Right forelimb (tissue), 1 donor: ENCODE data around the gene SLC12A4.
"Not testable (repeated sequence)": the region's sequence is repeated elsewhere in the genome, so short reads cannot be mapped to it uniquely, and the experiment has no call there.

Experiments
- DNase-seq: peaks from one replicate; pipeline ENCODE4 v3.0.0-alpha.2; 2018

Gene SLC12A4

DNA sequence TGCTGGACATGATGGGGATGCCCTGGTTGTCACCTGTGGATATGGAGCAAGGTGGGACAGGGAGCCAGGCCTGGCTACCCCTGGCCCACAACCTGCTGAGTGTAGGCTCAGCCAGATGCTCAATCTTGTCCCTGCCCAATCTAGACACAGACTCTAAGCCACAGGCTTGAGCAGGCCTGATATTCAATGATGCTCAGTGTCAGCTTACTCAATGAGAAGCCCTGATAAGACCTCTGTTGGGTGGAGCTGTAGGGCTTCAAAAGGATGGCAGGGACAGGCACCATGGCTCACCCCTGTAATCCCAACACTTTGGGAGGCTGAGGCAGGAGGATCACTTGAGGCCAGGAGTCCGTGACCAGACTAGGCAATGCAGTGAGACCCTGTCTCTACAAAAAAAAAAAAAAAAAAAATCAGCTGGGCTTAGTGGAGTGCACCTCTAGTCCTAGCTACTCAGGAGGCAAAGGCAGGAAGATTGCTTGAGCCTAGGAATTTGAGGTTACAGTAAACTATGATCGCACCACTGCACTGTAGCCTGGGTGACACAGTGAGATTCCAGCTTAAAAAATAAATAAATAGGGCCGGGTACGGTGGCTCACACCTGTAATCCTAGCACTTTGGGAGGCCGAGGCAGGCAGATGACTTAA, 27.9 kb downstream of the SLC12A4 start:
- DNase-seq: no peak

DNA sequence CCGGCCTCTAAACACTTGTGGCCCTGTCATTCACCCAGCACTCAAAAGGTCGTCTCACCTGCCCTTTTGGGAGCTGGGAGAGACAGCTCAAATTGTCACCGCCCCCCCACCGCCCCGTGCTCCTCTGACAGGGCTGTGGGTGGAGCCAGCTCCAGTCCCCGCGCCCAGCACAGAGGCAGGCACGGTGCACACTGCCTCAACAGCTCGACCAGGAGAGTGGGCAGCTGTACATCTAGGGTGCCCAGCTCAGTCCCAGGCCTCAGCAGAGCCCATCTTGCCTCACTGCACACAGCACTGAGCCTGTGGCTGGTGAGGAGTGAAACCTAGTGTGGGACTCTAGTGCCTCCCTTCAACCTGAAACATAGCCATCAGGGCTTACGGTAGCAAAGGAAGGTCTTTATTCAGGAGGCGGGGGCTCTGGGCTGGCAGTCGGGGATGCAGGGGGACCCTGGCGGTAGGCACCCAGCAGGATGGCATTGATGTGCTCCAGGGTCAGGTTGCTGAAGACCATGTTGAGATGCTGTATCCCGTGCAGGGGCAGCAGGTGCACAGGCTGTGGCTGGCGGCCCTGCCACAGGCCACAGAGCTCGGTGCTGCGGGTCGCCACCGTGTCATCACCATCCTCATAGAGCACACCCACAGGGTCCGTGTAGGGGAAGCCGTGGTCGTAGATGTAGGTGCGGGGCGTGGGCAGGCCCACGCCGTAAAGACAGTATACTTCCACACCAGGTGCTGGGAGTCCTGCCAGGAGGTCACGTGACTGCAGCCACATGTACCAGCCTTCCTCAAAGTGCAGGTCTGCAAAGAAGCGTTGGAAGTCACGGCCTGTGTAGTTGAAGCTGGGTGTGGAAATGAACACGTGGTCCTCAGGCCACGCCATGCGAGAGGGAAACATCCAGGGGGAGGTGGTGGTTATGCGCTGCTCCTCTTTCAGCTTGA, 28.7 kb downstream of the SLC12A4 start:
- no peak for DNase-seq

DNA sequence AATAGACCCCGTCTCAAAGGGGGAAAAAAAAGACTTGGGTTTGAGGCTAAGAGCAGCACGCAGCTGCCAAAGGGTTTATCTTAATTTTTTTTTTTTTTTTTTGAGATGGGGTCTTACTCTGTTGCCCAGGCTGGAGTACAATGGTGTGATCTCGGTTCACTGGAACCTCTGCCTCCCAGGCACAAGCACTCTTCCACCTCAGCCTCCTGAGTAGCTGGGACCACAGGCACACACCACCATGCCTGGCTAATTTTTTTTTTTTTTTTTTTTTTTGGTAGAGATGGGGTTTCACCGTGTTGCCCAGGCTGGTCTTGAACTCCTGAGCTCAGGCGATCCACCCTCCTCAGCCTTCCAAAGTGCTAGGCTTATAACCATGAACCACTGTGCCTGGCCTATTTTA, 30.7 kb downstream of the SLC12A4 start:
- not testable (repeated sequence) for DNase-seq

DNA sequence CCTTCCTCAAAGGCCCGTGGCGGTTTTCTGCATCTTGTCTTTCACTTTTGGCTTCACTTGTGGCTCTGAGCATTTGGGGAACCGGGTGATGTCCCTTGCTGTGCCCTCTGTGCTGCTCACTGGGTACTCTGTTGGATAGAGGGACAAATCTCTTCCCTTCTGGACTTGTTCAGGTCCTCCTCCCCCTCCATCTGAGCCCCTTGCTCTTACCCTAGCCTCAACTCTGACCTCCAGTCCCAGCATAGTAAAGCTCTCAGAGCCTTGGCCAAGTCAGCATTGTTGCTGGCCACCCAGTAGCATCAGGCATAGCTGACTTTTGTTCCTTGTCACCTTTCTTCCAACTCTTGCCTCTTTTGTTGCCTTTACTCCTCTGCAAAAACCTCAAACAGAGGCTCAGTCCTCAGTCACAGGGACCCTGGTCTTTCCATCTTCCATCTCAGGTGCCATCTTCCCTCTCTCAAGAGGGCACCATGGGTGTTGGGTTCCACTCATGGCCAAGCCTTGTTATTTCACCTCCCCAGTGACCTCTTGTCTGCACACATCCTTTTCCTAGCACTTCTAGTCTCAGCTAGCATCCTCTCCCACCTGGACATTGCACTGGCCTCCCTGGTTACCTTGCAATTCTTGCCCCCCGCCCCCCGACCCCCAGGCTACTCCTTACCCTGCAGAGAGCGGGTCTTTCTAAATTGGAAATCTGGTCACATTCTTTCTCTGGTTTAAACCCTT, 31.4 kb downstream of the SLC12A4 start:
- DNase-seq: no peak

DNA sequence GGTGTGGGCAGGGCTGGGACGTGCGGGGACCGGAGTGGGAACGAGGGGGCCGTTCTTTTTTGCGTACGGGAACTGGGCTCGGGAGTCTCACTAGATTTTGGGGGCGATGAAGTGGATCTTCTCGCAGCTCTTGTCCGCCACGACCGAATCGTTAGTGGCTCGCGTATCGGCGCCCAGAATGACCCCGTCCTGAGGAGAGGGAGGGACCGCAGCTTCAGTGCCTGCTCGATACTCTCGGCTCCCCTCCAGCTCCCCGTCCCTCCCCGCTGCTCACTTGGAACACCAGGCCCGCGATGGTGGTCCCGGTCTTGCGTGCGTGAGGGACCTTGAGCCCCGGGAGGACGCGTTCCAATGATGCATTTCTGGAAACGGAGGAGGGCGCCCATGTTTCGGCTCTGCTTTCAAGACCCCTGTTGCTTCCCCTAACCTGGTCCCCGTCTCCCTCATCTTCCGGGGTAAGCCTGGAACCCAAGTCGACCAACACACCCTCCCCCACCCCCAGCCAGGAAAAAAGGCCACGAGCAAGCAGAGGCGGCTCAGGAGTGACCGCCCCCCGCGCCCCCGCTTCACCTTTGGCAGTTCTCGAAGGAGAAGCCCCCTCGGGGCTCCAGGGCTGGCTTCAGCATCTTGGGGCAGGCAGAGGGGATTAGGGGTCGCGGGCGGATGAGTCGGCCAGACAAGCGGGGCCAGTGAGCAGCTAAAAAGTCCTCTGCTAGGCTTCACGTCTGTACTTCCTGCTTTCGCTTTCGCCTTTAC, 32.1 kb downstream of the SLC12A4 start, which contains the start of gene PSMB10:
TSS of gene PSMB10 (minus strand) at position 727 of the 756 bp plus-strand sequence. CDS start at position 626, 101 bp downstream.
- DNase-seq: peak; percentile 75

DNA sequence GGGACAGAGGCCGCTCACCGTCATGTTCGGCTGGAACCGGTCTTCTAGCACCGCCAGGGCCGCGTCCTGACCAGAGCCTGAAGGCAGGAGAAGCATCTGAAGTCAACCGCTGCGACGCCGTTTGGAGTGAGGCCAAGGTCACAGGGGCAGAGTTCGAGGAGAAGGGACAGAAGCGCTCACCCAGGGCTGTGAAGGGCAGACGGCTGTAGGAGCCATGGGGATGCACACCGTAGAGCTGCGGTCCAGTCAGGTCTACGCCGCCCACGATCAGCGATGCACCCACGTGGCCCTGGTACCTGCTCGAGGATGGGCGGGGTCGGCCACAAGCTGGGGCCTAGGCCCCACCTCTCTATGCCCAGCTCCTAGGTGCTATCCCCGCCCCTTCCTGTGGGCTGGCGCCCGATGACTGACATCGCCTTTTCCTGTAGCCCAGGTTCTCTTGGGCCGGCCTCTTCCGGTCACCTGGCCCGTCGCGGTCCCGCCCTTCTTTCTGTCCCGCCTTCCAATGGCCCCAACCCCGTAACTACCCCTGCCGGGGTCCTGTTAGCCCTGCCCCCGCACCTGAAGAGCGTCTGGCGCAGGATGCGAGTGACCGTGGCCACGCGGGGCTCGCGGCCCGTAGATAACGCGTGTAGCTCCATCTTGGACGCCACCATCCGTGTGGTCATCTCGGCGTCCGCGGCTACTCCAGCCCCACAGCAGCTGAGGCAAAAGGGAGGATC, 32.9 kb downstream of the SLC12A4 start:
- DNase-seq: peak; percentile 90

DNA sequence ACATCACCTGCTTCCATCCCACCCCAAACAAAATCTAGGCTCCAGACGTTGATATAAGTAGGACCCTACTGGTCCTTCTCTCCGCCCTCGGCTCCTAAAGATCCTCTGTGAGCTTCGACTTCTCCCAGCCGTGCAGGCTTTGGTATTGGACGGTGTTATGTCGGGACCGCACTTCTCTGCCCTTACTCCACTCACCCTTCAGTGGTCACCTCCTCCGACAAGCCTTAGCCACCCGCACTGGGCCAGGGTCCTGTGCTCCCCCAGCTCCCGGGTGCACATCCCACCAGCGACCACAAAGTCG, 33.4 kb downstream of the SLC12A4 start:
- DNase-seq: no peak

DNA sequence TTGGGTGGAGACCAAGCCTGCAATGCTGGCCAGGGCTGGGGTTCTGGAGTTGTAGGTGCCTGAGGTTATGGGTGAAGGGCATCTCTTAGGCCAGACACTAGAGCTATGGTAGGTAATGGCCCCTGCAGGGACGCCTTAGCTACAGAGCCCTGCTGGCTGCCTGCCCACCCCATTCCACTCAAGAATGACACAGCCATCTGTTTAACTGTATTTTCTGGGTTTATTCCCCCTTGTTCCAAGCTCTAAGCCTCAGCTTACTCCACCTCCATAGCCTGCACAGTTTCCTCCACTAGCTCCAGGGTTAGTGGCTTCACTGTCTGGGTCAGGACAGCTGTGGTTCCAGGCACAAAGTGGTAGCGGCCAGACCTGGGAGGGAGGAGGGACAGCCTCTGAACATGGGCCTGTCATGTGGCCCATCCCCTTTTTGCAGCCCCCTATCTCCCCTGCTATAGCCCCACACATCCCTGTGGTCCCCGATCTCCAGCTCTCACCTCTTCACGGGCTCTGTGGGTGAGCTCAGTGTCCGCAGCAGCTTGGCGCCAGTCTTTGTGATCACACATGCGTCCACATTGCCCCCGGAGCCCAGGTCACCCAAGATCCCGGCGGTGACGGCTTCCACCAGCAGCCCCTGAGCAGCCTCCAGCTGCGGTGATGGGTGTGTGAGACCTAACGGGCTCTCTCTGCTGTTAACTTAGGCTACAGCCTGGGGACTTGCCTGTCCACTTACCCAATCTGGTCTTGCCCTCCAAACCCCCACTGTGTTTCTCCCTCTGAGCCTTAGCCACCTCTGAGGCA, 33.9 kb downstream of the SLC12A4 start:
- no peak for DNase-seq

DNA sequence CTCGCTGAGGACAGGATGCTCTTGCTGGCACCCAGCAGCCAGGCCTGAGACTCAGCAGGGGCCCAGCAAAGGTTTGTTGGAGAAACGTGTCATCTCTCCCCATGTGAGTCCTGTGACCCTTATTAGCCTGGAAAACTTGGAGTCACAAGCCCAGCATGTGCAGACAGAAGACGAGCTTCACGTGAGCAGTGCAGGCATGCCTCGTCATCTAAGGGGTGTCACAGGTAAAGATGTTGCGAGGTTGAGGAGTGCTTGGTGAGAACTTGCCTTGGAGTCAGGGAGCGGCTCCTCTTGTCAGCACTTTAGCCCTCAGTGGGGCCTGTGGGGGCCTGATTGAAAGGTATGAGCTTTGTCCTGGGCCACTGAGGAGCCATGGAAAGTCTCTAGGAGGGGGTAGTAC, 34.6 kb downstream of the SLC12A4 start:
- DNase-seq: peak; percentile 37

DNA sequence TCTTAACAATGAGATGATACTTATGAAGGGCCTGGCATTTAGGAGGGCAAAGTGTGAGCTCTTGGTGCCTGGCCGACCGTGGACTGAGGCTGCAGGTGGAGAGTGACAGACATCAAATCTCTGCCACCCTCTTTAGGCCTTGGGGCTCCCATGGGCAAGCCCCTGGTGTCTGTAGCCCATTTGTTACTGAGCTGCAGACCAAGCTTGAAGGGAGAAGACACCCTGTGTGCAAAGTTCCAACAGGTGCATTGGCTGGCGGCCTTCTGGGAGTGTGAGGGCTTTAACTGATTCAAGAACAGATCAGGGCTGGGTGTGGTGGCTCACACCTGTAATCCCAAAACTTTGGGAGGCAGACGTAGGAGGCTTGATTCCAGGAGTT, 36.0 kb downstream of the SLC12A4 start:
- DNase-seq: peak; percentile 42

DNA sequence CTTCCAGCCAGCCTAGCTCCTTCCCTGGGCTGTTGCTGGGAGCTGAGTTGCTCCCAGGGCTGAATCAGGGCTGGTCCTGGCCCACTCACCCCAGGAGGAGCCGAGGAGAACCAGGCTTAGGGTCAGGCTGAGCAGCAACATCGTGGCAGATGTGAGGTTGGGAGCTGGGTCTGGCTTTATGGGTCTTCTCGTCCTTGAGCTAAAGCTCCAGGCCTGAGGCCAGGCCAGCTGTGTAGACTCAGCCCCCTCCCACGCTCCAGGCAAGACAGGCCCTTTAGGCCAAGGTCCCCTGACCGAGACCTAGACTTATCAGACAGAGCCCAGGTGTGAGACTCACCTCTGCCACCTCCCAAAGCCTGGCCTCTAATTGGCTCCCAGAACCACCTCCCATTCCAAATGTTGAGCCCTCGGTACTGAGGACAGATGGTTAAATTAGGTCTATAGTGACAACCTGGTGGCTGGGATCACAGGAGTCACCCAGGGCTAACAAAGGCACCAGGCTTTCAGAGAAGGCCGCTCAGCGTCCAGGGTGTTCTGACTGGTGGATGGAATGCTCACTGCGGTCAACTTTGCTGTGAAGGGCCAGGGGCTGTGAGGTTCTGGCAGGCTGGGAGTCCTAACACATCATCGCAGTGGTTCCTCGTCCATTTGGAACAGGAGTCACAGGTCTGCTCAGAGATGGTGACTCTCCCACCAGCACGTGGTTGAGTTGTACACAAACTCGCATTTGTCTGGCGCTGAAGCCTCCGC, 36.5 kb downstream of the SLC12A4 start, which contains the start of gene CTRL:
TSS of gene CTRL (minus strand) at position 151 of the 750 bp plus-strand sequence. CDS start at position 141, 10 bp downstream.
- DNase-seq: no peak

DNA sequence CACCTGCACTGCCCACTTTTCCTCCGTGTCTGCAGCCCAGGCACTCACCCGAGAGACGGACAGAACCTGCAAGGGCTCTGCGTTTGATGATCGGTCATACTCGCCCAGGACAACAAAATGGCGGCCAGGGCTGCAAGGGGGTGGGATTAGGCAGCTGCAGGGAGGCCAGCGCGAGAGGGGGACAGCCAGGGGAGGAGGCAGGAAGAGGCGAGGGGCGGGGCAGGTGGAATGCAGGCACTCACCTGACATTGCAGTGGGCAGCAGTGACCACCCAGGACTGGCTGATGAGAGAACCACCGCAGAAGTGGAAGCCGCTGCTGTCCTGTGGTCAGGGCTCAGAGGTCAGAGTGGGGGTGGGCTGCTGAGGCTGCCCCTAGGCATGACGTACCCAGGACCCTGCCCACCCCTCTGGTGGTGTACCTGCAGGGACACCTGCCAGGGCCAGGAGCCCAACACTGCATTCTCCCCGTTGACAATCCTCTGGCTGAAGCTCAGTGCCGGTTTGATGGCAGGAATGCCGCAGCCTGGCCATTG, 37.7 kb downstream of the SLC12A4 start:
- DNase-seq: no peak

DNA sequence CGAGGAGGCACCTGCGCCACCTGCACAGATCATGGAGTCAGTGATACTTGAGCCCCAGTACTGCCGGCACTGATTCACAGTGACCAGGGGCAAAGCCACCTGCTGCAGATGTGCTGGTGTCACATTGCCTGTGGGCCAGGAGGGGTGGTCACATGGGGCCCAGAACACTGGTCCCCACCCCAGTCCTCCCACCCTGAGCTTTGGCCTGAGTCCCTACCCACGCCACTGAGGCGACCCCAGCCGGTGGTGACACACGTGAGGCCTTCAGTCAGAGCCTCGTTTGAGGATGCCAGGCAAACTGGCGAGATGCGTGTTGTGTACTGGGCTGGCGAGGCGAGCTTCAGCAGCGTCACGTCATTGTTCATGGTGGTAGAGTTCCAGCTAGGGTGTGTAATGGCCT, 38.2 kb downstream of the SLC12A4 start:
- DNase-seq: no peak

DNA sequence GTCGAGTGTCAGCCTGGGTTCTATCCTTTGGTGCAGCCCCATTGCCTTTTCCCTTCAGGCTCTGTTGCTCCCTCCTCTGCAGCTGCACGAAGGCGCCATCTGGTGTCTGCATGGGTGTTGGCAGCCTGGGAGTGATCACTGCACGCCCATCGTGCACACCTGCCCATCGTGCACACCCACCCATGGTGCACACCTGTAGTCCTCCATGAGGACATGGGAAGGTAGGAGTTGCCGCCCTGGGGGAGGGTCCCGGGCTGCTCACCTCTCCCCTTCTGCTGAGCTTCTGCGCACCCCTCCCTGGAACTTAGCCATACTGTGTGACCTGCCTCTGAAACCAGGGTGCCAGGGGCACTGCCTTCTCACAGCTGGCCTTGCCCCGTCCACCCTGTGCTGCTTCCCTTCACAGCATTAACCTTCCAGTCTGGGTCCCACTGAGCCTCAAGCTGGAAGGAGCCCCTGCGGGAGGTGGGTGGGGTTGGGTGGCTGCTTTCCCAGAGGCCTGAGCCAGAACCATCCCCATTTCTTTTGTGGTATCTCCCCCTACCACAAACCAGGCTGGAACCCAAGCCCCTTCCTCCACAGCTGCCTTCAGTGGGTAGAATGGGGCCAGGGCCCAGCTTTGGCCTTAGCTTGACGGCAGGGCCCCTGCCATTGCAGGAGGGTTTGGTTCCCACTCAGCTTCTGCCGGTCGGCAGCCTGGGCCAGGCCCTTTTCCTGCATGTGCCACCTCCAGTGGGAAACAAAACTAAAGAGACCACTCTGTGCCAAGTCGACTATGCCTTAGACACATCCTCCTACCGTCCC, 39.7 kb downstream of the SLC12A4 start:
- DNase-seq: peak; percentile 81

DNA sequence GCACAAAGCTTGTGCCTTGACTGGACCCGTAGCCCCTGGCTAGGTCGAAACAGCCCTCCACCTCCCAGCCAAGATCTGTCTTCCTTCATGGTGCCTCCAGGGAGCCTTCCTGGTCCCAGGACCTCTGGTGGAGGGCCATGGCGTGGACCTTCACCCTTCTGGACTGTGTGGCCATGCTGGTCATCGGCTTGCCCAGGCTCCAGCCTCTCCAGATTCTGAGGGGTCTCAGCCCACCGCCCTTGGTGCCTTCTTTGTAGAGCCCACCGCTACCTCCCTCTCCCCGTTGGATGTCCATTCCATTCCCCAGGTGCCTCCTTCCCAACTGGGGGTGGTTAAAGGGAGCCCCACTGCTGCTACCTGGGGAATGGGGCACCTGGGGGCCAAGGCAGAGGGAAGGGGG, 40.3 kb downstream of the SLC12A4 start:
- no peak for DNase-seq

DNA sequence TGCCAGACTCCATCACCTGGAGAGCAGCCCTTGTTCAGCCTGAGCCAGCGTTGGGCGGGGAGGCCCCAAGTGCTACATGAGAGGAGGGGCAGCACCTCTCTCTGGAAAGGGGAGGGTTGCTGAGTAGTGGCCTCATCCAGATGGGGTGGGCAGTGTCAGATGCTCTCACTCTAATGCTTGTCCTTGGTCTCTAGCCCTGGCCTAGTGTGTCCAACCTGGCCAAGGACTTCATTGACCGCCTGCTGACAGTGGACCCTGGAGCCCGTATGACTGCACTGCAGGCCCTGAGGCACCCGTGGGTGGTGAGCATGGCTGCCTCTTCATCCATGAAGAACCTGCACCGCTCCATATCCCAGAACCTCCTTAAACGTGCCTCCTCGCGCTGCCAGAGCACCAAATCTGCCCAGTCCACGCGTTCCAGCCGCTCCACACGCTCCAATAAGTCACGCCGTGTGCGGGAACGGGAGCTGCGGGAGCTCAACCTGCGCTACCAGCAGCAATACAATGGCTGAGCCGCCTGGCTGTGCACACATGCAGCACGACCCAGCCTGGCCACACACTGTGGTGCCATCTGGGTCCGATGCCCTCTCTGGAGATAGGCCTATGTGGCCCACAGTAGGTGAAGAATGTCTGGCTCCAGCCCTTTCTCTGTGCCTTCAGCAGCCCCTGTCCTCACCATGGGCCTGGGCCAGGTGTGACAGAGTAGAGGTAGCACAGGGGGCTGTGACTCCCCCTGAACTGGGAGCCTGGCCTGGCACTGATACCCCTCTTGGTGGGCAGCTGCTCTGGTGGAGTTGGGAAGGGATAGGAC, 41.1 kb downstream of the SLC12A4 start:
- DNase-seq: peak; percentile 27

DNA sequence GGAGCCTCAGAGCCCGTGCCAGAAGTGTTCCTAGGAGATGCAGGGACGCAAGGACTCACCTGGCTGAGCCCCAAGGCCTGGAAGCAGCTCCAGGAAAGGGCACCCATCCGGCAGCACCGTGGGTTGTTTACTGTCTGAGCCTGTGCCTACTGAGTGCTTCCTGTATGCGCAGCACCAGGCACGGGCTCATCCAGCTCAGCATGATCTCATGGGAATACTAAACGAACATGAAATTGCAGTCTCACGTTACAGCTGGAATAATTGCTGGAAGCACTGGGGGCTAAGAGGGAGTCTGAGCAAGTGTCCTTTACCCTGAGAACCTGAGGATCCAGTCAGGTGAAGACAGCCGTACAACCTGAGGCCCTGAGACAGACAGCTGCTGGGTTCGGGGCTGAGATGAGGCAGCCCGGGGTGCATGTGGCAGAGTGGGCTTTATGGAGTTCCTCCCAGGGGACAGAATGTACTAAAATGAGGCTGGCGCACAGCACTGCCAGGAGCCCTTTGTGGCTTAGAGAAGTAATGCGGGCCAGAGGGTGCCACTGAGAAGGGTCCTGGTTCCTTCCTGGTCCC, 42.2 kb downstream of the SLC12A4 start:
- no peak for DNase-seq
